Measurements from ENCODE around the gene SLC22A23.

DNA sequence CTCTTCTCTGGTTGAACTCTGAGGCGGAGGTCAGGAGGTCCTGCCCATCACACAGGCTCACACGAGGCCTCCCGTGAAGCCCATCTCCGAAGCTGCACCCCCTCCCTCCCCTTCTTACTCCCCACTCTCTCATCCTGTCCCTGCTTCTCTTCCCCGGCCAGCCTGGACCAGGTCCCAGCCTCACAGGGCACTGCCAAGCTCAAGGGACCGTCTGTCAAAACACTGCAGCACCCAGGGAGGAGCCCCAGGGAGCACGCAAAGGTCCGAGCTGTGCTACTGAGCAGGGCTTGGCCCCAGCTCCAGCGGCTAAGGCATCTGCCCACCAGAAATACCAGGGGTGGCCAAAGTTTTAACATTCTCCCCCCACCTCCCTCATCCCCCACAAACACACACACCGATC lies 128.1 kb downstream of the SLC22A23 start:
- TF ChIP-seq POLR2AphosphoS5 (IDR thresholded peaks at IDR 0.05): no peak
- TF ChIP-seq, protein P1, sequence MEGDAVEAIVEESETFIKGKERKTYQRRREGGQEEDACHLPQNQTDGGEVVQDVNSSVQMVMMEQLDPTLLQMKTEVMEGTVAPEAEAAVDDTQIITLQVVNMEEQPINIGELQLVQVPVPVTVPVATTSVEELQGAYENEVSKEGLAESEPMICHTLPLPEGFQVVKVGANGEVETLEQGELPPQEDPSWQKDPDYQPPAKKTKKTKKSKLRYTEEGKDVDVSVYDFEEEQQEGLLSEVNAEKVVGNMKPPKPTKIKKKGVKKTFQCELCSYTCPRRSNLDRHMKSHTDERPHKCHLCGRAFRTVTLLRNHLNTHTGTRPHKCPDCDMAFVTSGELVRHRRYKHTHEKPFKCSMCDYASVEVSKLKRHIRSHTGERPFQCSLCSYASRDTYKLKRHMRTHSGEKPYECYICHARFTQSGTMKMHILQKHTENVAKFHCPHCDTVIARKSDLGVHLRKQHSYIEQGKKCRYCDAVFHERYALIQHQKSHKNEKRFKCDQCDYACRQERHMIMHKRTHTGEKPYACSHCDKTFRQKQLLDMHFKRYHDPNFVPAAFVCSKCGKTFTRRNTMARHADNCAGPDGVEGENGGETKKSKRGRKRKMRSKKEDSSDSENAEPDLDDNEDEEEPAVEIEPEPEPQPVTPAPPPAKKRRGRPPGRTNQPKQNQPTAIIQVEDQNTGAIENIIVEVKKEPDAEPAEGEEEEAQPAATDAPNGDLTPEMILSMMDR (IDR thresholded peaks at IDR 0.05): no peak

Measured in gastroesophageal sphincter (tissue), 3 donors.